ENCODE measurements around the gene RAD1.

The RAD1 gene

GRCh38 chr5:34866989-34867471 is 48.3 kb downstream of the RAD1 start:
- H3K27ac ChIP-seq, result no peak overlapping the region
- no peak for TF ChIP-seq CTCF (IDR thresholded peaks at IDR 0.05)
- TF ChIP-seq ZFX (IDR thresholded peaks at IDR 0.05; ENCODE audit: borderline replicate concordance), result no peak

GRCh38 chr5:34865091-34865490 is 50.2 kb downstream of the RAD1 start:
- TF ChIP-seq CTCF (IDR thresholded peaks at IDR 0.05), result no peak
- TF ChIP-seq ZFX (IDR thresholded peaks at IDR 0.05; ENCODE audit: borderline replicate concordance), result no peak
- H3K27ac ChIP-seq, result no peak overlapping the region

- H3K27ac ChIP-seq, result no peak overlapping the region
- TF ChIP-seq ZFX (IDR thresholded peaks at IDR 0.05; ENCODE audit: borderline replicate concordance), result no peak
- no peak for TF ChIP-seq CTCF (IDR thresholded peaks at IDR 0.05)
Observed at GRCh38 chr5:34863946-34864345, 51.4 kb downstream of the RAD1 start.

- H3K27ac ChIP-seq, result no peak overlapping the region
- no peak for TF ChIP-seq CTCF (IDR thresholded peaks at IDR 0.05)
- TF ChIP-seq ZFX (IDR thresholded peaks at IDR 0.05; ENCODE audit: borderline replicate concordance), result no peak
Observed at GRCh38 chr5:34859253-34859652, 56.1 kb downstream of the RAD1 start.

- H3K27ac ChIP-seq, result no peak overlapping the region
- TF ChIP-seq CTCF (IDR thresholded peaks at IDR 0.05) (no peak), ZFX (IDR thresholded peaks at IDR 0.05; ENCODE audit: borderline replicate concordance) (no peak)
Observed at GRCh38 chr5:34858790-34859189, 56.5 kb downstream of the RAD1 start.

GRCh38 chr5:34857894-34858293 is 57.4 kb downstream of the RAD1 start:
- H3K27ac ChIP-seq, result no peak overlapping the region
- TF ChIP-seq CTCF (IDR thresholded peaks at IDR 0.05) (no peak), ZFX (IDR thresholded peaks at IDR 0.05; ENCODE audit: borderline replicate concordance) (no peak)

GRCh38 chr5:34857161-34857560 is 58.1 kb downstream of the RAD1 start:
- TF ChIP-seq CTCF (IDR thresholded peaks at IDR 0.05) (no peak), ZFX (IDR thresholded peaks at IDR 0.05; ENCODE audit: borderline replicate concordance) (no peak)

More at GRCh38 chr5:34857161-34857560, 58.1 kb downstream of the RAD1 start:
- no peak overlapping the region for H3K27ac ChIP-seq

Data from 22Rv1 (cell line).